ENCODE data around the gene CIDEA. TPM values are rescaled to one million over a fixed set of nuclear protein-coding genes. Genes with fewer than 3 reads are reported as not detected.

Gene CIDEA
- total RNA-seq, 1 experiment from 2014 or later = not detected

DNA sequence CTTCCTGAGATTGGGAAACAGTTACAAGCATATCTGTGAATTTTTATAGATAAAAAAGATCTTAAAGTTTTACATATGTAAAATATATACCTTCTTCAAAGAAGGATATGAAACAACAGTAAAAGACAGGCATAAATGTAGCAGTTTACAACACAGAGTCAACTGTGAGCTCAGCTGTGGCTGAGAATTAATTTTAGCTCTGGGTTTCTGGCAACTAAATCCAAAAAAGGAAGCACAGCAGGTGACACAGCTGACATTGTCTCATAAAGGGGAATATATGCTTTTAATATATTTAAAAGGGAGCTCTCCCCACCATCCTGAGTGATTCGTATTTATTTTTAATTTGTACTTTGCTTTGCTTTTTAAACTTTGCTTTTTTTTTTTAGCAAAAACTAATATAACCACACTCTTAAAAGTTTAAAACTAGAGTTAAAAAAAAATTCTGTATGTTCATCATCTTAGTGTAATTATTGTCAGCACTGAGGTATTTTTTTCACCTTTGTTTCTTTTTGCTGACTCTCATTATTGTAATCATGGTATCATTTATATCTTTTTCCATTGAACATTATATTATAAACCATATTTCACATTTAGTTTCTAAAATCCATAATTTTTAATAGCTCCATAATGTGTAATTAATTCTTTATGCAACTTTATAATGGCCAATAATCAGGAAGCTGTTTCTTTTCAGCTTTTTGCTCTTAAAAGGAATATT, 60.6 kb downstream of the CIDEA start:
- H3K36me3 Mint-ChIP-seq (ENCODE audit: insufficient read depth in 1 of 3, low read depth in 3 of 3) = peaks cover 31 to 81% (median 34%) of the 10 kb centered on the region in 3 experiments

More for the DNA sequence above, 60.6 kb downstream of the CIDEA start:
- Mint-ChIP-seq H3K27ac (no peak overlapping the region), H3K4me1 (peaks cover 18 to 20% of the 10 kb centered on the region in 2 experiments), H3K9me3 (peaks cover 5 to 12% of the 10 kb centered on the region in 2 experiments; a peak in 4 of 5 replicates), H3K4me3 (no peak overlapping the region), H3K27me3 (ENCODE audit: low read depth) (peaks cover under 1% of the 10 kb centered on the region; the same call in 1 of the 2 replicates)
- H3K4ac ChIP-seq (ENCODE audit: low read depth, low read length) = no peak overlapping the region
- H3K9ac ChIP-seq (ENCODE audit: extremely low read depth, insufficient read length, low read length) = no peak overlapping the region
- TF ChIP-seq, protein P1, sequence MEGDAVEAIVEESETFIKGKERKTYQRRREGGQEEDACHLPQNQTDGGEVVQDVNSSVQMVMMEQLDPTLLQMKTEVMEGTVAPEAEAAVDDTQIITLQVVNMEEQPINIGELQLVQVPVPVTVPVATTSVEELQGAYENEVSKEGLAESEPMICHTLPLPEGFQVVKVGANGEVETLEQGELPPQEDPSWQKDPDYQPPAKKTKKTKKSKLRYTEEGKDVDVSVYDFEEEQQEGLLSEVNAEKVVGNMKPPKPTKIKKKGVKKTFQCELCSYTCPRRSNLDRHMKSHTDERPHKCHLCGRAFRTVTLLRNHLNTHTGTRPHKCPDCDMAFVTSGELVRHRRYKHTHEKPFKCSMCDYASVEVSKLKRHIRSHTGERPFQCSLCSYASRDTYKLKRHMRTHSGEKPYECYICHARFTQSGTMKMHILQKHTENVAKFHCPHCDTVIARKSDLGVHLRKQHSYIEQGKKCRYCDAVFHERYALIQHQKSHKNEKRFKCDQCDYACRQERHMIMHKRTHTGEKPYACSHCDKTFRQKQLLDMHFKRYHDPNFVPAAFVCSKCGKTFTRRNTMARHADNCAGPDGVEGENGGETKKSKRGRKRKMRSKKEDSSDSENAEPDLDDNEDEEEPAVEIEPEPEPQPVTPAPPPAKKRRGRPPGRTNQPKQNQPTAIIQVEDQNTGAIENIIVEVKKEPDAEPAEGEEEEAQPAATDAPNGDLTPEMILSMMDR (conservative IDR thresholded peaks at IDR 0.05) = no peak
- H3K4me2 ChIP-seq (ENCODE audit: insufficient read depth, insufficient read length, low read length) = no peak overlapping the region
- H2BK12ac ChIP-seq (ENCODE audit: insufficient read length, low read depth, low read length) = no peak overlapping the region
- H2BK5ac ChIP-seq (ENCODE audit: insufficient read length, low read length) = no peak overlapping the region
- H3K23me2 ChIP-seq (ENCODE audit: insufficient read length, low read depth, low read length, poor library complexity, severe bottlenecking) = no peaks in the 10 kb centered on the region
- H3K14ac ChIP-seq (ENCODE audit: insufficient read depth, low read length) = no peak overlapping the region
- no peaks in the 10 kb centered on the region for H4K20me1 ChIP-seq (ENCODE audit: control insufficient read depth, insufficient read depth, insufficient read length)
- no peak overlapping the region for H3T11ph ChIP-seq (ENCODE audit: low read length)
- H3K56ac ChIP-seq (ENCODE audit: insufficient read length, low read depth, low read length) = no peak overlapping the region
- no peak for DNase-seq
- no peaks in the 10 kb centered on the region for H3K79me1 ChIP-seq (ENCODE audit: insufficient read depth, low read depth, low read length, poor library complexity, severe bottlenecking)
- H2BK15ac ChIP-seq (ENCODE audit: low read depth, low read length) = no peak overlapping the region
- H2BK20ac ChIP-seq (ENCODE audit: low read depth, low read length, poor library complexity, severe bottlenecking) = no peak overlapping the region
- H4K91ac ChIP-seq (ENCODE audit: insufficient read length, low read depth, low read length) = no peak overlapping the region
- H3K18ac ChIP-seq (ENCODE audit: insufficient read length, low read depth, low read length) = no peak overlapping the region
- no peak overlapping the region for H2BK120ac ChIP-seq (ENCODE audit: low read depth, low read length, poor library complexity, severe bottlenecking)
- peaks cover 2% of the 10 kb centered on the region; the same call in 1 of the 2 replicates for H3K79me2 ChIP-seq (ENCODE audit: insufficient read depth, low read length)
- H3K27ac ChIP-seq (ENCODE audit: insufficient read length, low read depth, low read length) = no peak overlapping the region
- no CpG with 5 or more reads among the region's 1 CpG for WGBS (ENCODE audit: extremely low coverage, insufficient read length, low lambda C conversion rate)
- no peak overlapping the region for H3K23ac ChIP-seq (ENCODE audit: insufficient read length, low read depth, low read length)
- H4K5ac ChIP-seq (ENCODE audit: insufficient read length, low read depth, low read length) = no peak overlapping the region
- H2AFZ ChIP-seq (ENCODE audit: low read length) = no peak overlapping the region
- no peak overlapping the region for H2AK5ac ChIP-seq (ENCODE audit: insufficient read length, low read length)
- peaks cover 4% of the 10 kb centered on the region for H3K9me3 ChIP-seq (ENCODE audit: control insufficient read depth, low read depth, low read length)
- no peak overlapping the region for H4K8ac ChIP-seq (replicated peaks; ENCODE audit: insufficient read length, low read depth, low read length)
- H3K27me3 ChIP-seq (ENCODE audit: insufficient read depth, low read length) = no peaks in the 10 kb centered on the region
- no peaks in the 10 kb centered on the region for H3K4me1 ChIP-seq (ENCODE audit: insufficient read depth, low read length)
